ENCODE results near the gene RTL1. TPM values are rescaled to one million over a fixed set of nuclear protein-coding genes. Genes with fewer than 3 reads are reported as not detected.

The RTL1 gene
- total RNA-seq, 1 donor from 2014 or later, result not detected

GRCh38 chr14:100911665-100912316, 8.3 kb upstream of the RTL1 start:
- TF ChIP-seq CTCF (IDR thresholded peaks at IDR 0.05; ENCODE audit: insufficient read depth, low read length, severe bottlenecking), result no peak
- no peak for FAIRE-seq
- no peak overlapping the region for H3K4me3 ChIP-seq (ENCODE audit: low read depth, low read length)
- H3K36me3 ChIP-seq (ENCODE audit: control insufficient read depth, insufficient read depth, low read length), result no peaks in the 10 kb centered on the region
- no peaks in the 10 kb centered on the region for H3K27me3 ChIP-seq (ENCODE audit: control insufficient read depth, insufficient read depth, low read length)
- peak; percentile 62 for DNase-seq (ENCODE audit: low read depth)

- H3K36me3 ChIP-seq (ENCODE audit: control insufficient read depth, insufficient read depth, low read length), result no peaks in the 10 kb centered on the region
- FAIRE-seq (no peak), DNase-seq (ENCODE audit: low read depth) (peak; percentile 66)
- no peaks in the 10 kb centered on the region for H3K27me3 ChIP-seq (ENCODE audit: control insufficient read depth, insufficient read depth, low read length)
- no peak overlapping the region for H3K4me3 ChIP-seq (ENCODE audit: low read depth, low read length)
- TF ChIP-seq CTCF (IDR thresholded peaks at IDR 0.05; ENCODE audit: insufficient read depth, low read length, severe bottlenecking), result peak; percentile 43
Observed at GRCh38 chr14:100910888-100911664, 7.6 kb upstream of the RTL1 start.

- no peak for TF ChIP-seq CTCF (IDR thresholded peaks at IDR 0.05; ENCODE audit: insufficient read depth, low read length, severe bottlenecking)
- FAIRE-seq (no peak), DNase-seq (ENCODE audit: low read depth) (no peak)
- H3K27me3 ChIP-seq (ENCODE audit: control insufficient read depth, insufficient read depth, low read length), result peaks cover 4% of the 10 kb centered on the region
- H3K36me3 ChIP-seq (ENCODE audit: control insufficient read depth, insufficient read depth, low read length), result no peaks in the 10 kb centered on the region
- H3K4me3 ChIP-seq (ENCODE audit: low read depth, low read length), result no peak overlapping the region
Observed at GRCh38 chr14:100909439-100909838, 5.9 kb upstream of the RTL1 start.

GRCh38 chr14:100907240-100907639, 3.7 kb upstream of the RTL1 start:
- no peak overlapping the region for H3K4me3 ChIP-seq (ENCODE audit: low read depth, low read length)
- FAIRE-seq (no peak), DNase-seq (ENCODE audit: low read depth) (no peak)
- H3K27me3 ChIP-seq (ENCODE audit: control insufficient read depth, insufficient read depth, low read length), result peaks cover 8% of the 10 kb centered on the region
- H3K36me3 ChIP-seq (ENCODE audit: control insufficient read depth, insufficient read depth, low read length), result no peaks in the 10 kb centered on the region
- no peak for TF ChIP-seq CTCF (IDR thresholded peaks at IDR 0.05; ENCODE audit: insufficient read depth, low read length, severe bottlenecking)

- H3K4me3 ChIP-seq (ENCODE audit: low read depth, low read length), result no peak overlapping the region
- no peak for FAIRE-seq
- H3K36me3 ChIP-seq (ENCODE audit: control insufficient read depth, insufficient read depth, low read length), result no peaks in the 10 kb centered on the region
- no peak for DNase-seq (ENCODE audit: low read depth)
- peaks cover 8% of the 10 kb centered on the region for H3K27me3 ChIP-seq (ENCODE audit: control insufficient read depth, insufficient read depth, low read length)
- TF ChIP-seq CTCF (IDR thresholded peaks at IDR 0.05; ENCODE audit: insufficient read depth, low read length, severe bottlenecking), result peak; percentile 16
Observed at GRCh38 chr14:100906420-100906819, 2.9 kb upstream of the RTL1 start.

Measured in bronchial epithelial cell (primary cell).